GM12864 (cell line): Measurements from ENCODE around the gene ZFP1.
"Not testable (repeated sequence)": the region's sequence is repeated elsewhere in the genome, so short reads cannot be mapped to it uniquely, and the experiment has no call there.

Experiments used
- DNase-seq: peaks from one replicate; pipeline ENCODE4 v3.0.0-alpha.2; 2011; ENCODE audit warnings: low read depth
- H3K4me3 ChIP-seq: 2 replicates; pipeline ENCODE4 v1.5.1; 2011; ENCODE audit warnings: mild to moderate bottlenecking, low read depth, low read length, control low read depth
- CTCF ChIP-seq: IDR thresholded peaks from 2 replicates; pipeline ENCODE4 v1.5.1; 2011; ENCODE audit warnings: low read depth, mild to moderate bottlenecking, moderate library complexity, low read length, control low read depth, inconsistent platforms; ENCODE audit errors: missing control alignments

ZFP1 gene

DNA sequence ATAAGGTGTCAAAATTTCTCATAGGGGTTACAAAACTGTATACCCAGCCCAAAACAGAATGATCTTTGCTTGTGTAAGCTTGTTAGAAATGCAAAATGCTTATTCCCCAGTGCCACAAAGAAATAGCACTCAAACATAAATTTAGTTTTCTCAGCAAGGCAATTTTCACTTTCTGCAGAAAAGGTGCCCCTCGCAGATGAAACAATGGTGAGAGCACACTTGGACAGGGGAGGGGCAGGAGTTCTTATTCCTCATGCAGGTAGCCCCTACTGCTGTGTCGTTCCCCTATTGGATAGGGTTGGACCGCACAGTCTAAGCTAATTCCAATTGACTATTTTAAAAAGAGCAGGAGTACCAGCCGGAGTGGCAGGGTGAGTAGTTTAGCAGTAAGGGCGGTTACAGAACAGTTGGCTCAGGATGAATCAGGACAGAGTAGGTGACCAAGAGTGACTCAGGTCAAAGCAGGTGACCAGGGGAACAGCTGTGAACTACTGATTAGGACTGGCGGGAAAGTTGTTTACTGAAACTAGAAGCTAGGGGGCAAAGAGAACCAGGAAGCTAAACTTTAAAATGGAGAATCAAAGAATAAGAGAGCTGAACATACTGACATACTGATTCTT, 26.3 kb upstream of the ZFP1 start:
- TF ChIP-seq CTCF, result no peak
- no peak for DNase-seq
- no peak overlapping the region for H3K4me3 ChIP-seq

DNA sequence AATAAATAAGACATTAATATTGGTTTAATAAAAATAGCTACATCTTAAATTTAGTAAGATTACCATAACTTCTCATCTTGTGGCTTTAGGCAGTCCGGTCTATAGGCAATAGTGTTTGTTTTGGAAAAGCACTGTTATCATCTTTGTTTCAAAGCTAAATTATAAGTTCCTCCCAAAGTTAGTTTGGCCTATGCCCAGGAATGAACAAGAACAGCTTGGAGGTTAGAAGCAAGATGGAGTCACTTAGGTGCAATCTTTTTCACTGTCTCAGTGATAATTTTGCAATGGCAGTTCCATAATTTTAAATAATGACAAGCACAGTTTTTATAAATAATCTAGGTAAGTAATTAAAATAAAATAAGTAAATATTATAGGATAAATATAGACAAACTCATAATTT, 25.7 kb upstream of the ZFP1 start:
- H3K4me3 ChIP-seq, result no peak overlapping the region
- TF ChIP-seq CTCF, result no peak
- DNase-seq, result no peak

- DNase-seq, result no peak
- H3K4me3 ChIP-seq, result no peak overlapping the region
- TF ChIP-seq CTCF, result no peak
Observed at GRCh38 chr16:75127713-75128415, 20.5 kb upstream of the ZFP1 start.

- H3K4me3 ChIP-seq, DNase-seq: not testable (repeated sequence)
Observed at GRCh38 chr16:75129421-75130149, 18.7 kb upstream of the ZFP1 start.

- DNase-seq, result no peak
- TF ChIP-seq CTCF, result no peak
- no peak overlapping the region for H3K4me3 ChIP-seq
Observed at GRCh38 chr16:75130150-75130771, 18.1 kb upstream of the ZFP1 start.

DNA sequence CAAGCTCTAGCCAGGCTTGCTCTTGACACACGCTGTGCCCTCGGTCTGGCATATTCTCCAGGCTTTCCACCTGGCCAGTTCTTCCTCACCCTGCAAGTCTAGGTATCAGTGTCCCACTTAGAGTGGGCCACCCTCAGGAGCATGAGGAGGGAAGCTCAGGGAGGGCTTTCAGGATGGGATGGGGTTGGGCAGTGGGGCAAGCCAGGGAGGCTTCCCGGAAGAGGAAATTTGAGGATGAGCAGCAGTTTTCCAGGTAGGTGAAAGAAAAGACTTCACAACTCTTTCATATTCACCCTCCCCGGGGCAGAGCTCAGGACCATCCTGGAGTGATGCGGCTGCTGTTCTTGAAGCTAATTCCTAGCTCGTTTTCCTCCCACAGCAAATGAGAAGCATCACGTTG, 17.2 kb upstream of the ZFP1 start:
- no peak overlapping the region for H3K4me3 ChIP-seq
- DNase-seq, result no peak
- no peak for TF ChIP-seq CTCF

GRCh38 chr16:75138233-75138632, 10.1 kb upstream of the ZFP1 start:
- TF ChIP-seq CTCF, result no peak
- H3K4me3 ChIP-seq, result no peak overlapping the region
- no peak for DNase-seq
